A549 treated with dexamethasone at 1 μM for 4 hours (cell line): Measurements from ENCODE around the gene RYR3. TPM values are rescaled to one million over a fixed set of nuclear protein-coding genes. Genes with fewer than 3 reads are reported as not detected.

Source experiments
- total RNA-seq: library from RNA; stranded (reverse); fragments of 200-300 nt; extraction: Qiagen RNA extraction; gene quantifications from 5 replicates; pipeline ENCODE4 v1.2.3, GENCODE V29; 2022

Gene RYR3
- total RNA-seq: 0.05 to 0.12 TPM (median 0.07 TPM) in 4 of 5 replicates, not detected in the other

GRCh38 chr15:33310481-33311311, at the start of gene RYR3:
RYR3 (plus strand) TSS chr15:33310967; CDS start chr15:33311046, 79 bp downstream.

Other genes with a start within 250 kb of the RYR3 start
- gene FMN1, start 116.3 kb upstream of the RYR3 start, total RNA-seq: 0.33 to 0.54 TPM (median 0.38 TPM) in 5 replicates